WTC11 (cell line): ENCODE measurements around the gene MDFIC2. TPM values are rescaled to one million over a fixed set of nuclear protein-coding genes. Genes with fewer than 3 reads are reported as not detected.
"Not testable (repeated sequence)": the region's sequence is repeated elsewhere in the genome, so short reads cannot be mapped to it uniquely, and the experiment has no call there.

Experiments
- ATAC-seq: fragments of 200-7000 bp; cut with Tn5 transposase; 2 replicates; pipeline ENCODE4 v1.10.0; 2021; ENCODE audit warnings: mild to moderate bottlenecking, moderate library complexity
- CTCF ChIA-PET: fragments of 300-600 bp; sonication (Branson Sonifier 250); formaldehyde crosslinking; loops from one replicate; lab custom pipeline; 2021; ENCODE audit warnings: antibody characterized with exemption; lab: Charles Lee
- POLR2A ChIA-PET: fragments of 350-600 bp; sonication (Branson Sonifier 250); formaldehyde crosslinking; loops from one replicate; lab custom pipeline; 2021; ENCODE audit warnings: antibody characterized with exemption; lab: Charles Lee
- DNase-seq: peaks from one replicate; pipeline ENCODE4 v3.0.0; 2021; ENCODE audit warnings: low spot score
- H3K27ac Mint-ChIP-seq: 2 replicates; pipeline ENCODE4 v1.8.0; 2021; ENCODE audit warnings: mixed read lengths
- H3K27me3 Mint-ChIP-seq: 2 replicates; pipeline ENCODE4 v1.8.0; 2021; ENCODE audit warnings: low read depth, mild to moderate bottlenecking, moderate library complexity, mixed read lengths
- H3K36me3 Mint-ChIP-seq: 2 replicates; pipeline ENCODE4 v1.8.0; 2021; ENCODE audit warnings: mixed read lengths
- H3K4me1 Mint-ChIP-seq: 2 replicates; pipeline ENCODE4 v1.8.0; 2022; ENCODE audit warnings: mixed read lengths
- H3K4me3 Mint-ChIP-seq: 2 replicates; pipeline ENCODE4 v1.8.0; 2021; ENCODE audit warnings: mild to moderate bottlenecking, moderate library complexity, mixed read lengths
- H3K9me3 Mint-ChIP-seq: 2 replicates; pipeline ENCODE4 v1.8.0; 2021; ENCODE audit warnings: mixed read lengths
- ATF1 ChIP-seq: sonication (generic); formaldehyde crosslinking; IDR thresholded peaks from 2 replicates; pipeline ENCODE4 v1.8.1; 2023; ENCODE audit warnings: mild to moderate bottlenecking, moderate library complexity, missing genetic modification reagents
- CREM ChIP-seq: sonication (generic); formaldehyde crosslinking; IDR thresholded peaks from 2 replicates; pipeline ENCODE4 v1.8.1; 2022; ENCODE audit warnings: mild to moderate bottlenecking, missing genetic modification reagents, moderate library complexity
- ESRRA ChIP-seq: sonication (generic); formaldehyde crosslinking; IDR thresholded peaks from 2 replicates; pipeline ENCODE4 v1.8.1; 2022; ENCODE audit warnings: mild to moderate bottlenecking, missing genetic modification reagents, borderline replicate concordance
- GRHL2 ChIP-seq: fragments of 250-450 bp; sonication (Bioruptor Pico); IDR thresholded peaks from 2 replicates; pipeline ENCODE4 v1.8.0; 2022; ENCODE audit warnings: mild to moderate bottlenecking, moderate library complexity; ENCODE audit not compliant: insufficient replicate concordance, severe bottlenecking
- RORB ChIP-seq: fragments of 250-450 bp; sonication (Bioruptor Pico); IDR thresholded peaks from 2 replicates; pipeline ENCODE4 v1.9.0; 2021; ENCODE audit warnings: mild to moderate bottlenecking
- ZNF138 ChIP-seq: sonication (generic); formaldehyde crosslinking; conservative IDR thresholded peaks from 2 replicates; pipeline ENCODE4 v1.8.1; 2022; ENCODE audit warnings: mild to moderate bottlenecking, moderate library complexity, missing genetic modification reagents
- ZNF423 ChIP-seq: fragments of 250-450 bp; sonication (Bioruptor Pico); IDR thresholded peaks from 2 replicates; pipeline ENCODE4 v2.1.2; 2022; ENCODE audit warnings: mild to moderate bottlenecking, moderate library complexity
- total RNA-seq: library from RNA; stranded (reverse); gene quantifications from 3 replicates; pipeline ENCODE4 v1.2.3, GENCODE V29; 2021
- TF ChIP-seq, protein P1 (sequence below): fragments of 250-450 bp; sonication (Bioruptor Pico); IDR thresholded peaks from 2 replicates; pipeline ENCODE4 v1.9.0; 2021; ENCODE audit warnings: mild to moderate bottlenecking, borderline replicate concordance
- TF ChIP-seq, protein P2 (sequence below): fragments of 250-450 bp; sonication (Bioruptor Pico); IDR thresholded peaks from 2 replicates; pipeline ENCODE4 v2.1.2; 2022; ENCODE audit warnings: mild to moderate bottlenecking, moderate library complexity
- TF ChIP-seq, protein P3 (sequence below): sonication (generic); formaldehyde crosslinking; IDR thresholded peaks from 2 replicates; pipeline ENCODE4 v1.8.1; 2022; ENCODE audit warnings: mild to moderate bottlenecking, moderate library complexity, missing genetic modification reagents
- TF ChIP-seq, protein P4 (sequence below): sonication (generic); formaldehyde crosslinking; IDR thresholded peaks from 2 replicates; pipeline ENCODE4 v1.8.1; 2023; ENCODE audit warnings: mild to moderate bottlenecking, missing genetic modification reagents
- TF ChIP-seq, protein P5 (sequence below): sonication (generic); formaldehyde crosslinking; IDR thresholded peaks from 2 replicates; pipeline ENCODE4 v1.8.1; 2023; ENCODE audit warnings: mild to moderate bottlenecking, missing genetic modification reagents, moderate library complexity
- TF ChIP-seq, protein P6 (sequence below): sonication (generic); formaldehyde crosslinking; IDR thresholded peaks from 2 replicates; pipeline ENCODE4 v1.8.0; 2023; ENCODE audit warnings: mild to moderate bottlenecking, missing genetic modification reagents

MDFIC2 gene
- total RNA-seq, 1 experiment from 2014 or later: not detected

DNA sequence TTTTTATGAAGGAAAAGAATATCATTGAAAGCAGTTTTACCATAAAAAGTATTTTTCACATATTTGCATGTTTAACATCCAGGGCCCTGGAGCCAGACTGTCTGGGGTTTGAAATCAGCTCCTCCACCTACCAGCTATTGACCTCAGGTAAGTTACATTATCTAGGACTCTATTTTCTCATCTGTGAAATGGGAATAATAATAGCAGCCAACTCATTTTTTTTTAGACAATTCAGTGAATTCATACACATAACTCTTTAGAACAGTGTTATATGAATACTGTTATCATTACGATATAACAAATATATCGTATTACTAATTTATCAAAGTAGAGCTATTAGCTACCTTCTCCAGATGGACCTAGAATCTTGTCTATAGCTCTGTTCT is 21.3 kb downstream of the MDFIC2 start (continued):
- TF ChIP-seq, protein P1, sequence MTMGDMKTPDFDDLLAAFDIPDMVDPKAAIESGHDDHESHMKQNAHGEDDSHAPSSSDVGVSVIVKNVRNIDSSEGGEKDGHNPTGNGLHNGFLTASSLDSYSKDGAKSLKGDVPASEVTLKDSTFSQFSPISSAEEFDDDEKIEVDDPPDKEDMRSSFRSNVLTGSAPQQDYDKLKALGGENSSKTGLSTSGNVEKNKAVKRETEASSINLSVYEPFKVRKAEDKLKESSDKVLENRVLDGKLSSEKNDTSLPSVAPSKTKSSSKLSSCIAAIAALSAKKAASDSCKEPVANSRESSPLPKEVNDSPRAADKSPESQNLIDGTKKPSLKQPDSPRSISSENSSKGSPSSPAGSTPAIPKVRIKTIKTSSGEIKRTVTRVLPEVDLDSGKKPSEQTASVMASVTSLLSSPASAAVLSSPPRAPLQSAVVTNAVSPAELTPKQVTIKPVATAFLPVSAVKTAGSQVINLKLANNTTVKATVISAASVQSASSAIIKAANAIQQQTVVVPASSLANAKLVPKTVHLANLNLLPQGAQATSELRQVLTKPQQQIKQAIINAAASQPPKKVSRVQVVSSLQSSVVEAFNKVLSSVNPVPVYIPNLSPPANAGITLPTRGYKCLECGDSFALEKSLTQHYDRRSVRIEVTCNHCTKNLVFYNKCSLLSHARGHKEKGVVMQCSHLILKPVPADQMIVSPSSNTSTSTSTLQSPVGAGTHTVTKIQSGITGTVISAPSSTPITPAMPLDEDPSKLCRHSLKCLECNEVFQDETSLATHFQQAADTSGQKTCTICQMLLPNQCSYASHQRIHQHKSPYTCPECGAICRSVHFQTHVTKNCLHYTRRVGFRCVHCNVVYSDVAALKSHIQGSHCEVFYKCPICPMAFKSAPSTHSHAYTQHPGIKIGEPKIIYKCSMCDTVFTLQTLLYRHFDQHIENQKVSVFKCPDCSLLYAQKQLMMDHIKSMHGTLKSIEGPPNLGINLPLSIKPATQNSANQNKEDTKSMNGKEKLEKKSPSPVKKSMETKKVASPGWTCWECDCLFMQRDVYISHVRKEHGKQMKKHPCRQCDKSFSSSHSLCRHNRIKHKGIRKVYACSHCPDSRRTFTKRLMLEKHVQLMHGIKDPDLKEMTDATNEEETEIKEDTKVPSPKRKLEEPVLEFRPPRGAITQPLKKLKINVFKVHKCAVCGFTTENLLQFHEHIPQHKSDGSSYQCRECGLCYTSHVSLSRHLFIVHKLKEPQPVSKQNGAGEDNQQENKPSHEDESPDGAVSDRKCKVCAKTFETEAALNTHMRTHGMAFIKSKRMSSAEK (CRISPR knock-in tag): no peak
- TF ChIP-seq ZNF138 (CRISPR knock-in tag) (no peak), ESRRA (CRISPR knock-in tag) (no peak), CREM (CRISPR knock-in tag) (no peak), GRHL2 (CRISPR knock-in tag) (no peak)

DNA sequence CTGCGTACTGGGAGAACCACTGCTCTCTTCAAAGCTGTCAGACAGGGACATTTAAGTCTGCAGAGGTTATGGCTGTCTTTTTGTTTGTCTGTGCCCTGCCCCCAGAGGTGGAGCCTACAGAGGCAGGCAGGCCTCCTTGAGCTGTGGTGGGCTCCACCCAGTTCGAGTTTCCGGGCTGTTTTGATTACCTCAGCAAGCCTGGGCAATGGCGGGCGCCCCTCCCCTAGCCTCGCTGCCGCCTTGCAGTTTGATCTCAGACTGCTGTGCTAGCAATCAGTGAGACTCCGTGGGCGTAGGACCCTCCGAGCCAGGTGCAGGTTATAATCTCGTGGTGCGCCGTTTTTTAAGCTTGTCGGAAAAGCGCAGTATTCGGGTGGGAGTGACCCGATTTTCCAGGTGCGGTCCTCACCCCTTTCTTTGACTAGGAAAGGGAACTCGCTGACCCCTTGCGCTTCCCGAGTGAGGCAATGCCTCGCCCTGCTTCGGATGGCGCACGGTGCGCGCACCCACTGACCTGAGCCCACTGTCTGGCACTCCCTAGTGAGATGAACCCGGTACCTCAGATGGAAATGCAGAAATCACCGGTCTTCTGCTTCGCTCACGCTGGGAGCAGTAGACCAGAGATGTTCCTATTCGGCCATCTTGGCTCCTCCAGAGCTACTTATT is 21.9 kb downstream of the MDFIC2 start:
- H3K4me1 Mint-ChIP-seq, H3K27ac Mint-ChIP-seq, ATAC-seq, CTCF ChIA-PET, POLR2A ChIA-PET, H3K36me3 Mint-ChIP-seq, H3K27me3 Mint-ChIP-seq, H3K4me3 Mint-ChIP-seq: not testable (repeated sequence)
- DNase-seq: peak; percentile 21
- H3K9me3 Mint-ChIP-seq: peaks cover 12% of the 10 kb centered on the region

DNA sequence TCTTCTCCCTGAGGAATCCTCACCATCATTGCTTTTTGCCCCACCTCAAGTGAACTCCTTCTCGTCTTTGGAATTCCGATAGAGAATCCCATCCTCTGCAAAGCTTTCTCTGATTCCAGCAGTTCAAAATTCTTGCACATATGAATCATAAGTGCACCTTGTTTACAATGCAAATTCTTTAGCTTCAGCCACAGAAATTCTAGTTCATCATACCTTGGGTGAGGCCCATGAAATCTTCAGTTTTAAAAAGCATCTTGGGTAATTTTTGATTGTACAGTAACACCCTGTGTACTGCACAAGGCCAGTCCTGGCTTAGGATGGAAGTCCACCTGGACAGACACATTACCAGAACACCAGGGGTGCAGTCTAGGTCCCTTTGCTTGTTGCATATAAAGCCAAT is 30.8 kb downstream of the MDFIC2 start:
- ChIA-PET CTCF (no interaction called here), POLR2A (no interaction called here)
- no peak for DNase-seq
- no peak overlapping the region for H3K27ac Mint-ChIP-seq
- no peak overlapping the region for H3K4me3 Mint-ChIP-seq
- peaks cover 15% of the 10 kb centered on the region for H3K4me1 Mint-ChIP-seq
- H3K27me3 Mint-ChIP-seq: no peaks in the 10 kb centered on the region; the same call in 1 of the 2 replicates
- TF ChIP-seq, protein P2, sequence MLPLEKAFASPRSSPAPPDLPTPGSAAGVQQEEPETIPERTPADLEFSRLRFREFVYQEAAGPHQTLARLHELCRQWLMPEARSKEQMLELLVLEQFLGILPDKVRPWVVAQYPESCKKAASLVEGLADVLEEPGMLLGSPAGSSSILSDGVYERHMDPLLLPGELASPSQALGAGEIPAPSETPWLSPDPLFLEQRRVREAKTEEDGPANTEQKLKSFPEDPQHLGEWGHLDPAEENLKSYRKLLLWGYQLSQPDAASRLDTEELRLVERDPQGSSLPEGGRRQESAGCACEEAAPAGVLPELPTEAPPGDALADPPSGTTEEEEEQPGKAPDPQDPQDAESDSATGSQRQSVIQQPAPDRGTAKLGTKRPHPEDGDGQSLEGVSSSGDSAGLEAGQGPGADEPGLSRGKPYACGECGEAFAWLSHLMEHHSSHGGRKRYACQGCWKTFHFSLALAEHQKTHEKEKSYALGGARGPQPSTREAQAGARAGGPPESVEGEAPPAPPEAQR (CRISPR knock-in tag): no peak
- TF ChIP-seq RORB (CRISPR knock-in tag) (no peak), ZNF423 (no peak), ATF1 (CRISPR knock-in tag) (no peak)
- TF ChIP-seq, protein P3, sequence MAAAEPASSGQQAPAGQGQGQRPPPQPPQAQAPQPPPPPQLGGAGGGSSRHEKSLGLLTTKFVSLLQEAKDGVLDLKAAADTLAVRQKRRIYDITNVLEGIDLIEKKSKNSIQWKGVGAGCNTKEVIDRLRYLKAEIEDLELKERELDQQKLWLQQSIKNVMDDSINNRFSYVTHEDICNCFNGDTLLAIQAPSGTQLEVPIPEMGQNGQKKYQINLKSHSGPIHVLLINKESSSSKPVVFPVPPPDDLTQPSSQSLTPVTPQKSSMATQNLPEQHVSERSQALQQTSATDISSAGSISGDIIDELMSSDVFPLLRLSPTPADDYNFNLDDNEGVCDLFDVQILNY (CRISPR knock-in tag): no peak
- TF ChIP-seq, protein P4, sequence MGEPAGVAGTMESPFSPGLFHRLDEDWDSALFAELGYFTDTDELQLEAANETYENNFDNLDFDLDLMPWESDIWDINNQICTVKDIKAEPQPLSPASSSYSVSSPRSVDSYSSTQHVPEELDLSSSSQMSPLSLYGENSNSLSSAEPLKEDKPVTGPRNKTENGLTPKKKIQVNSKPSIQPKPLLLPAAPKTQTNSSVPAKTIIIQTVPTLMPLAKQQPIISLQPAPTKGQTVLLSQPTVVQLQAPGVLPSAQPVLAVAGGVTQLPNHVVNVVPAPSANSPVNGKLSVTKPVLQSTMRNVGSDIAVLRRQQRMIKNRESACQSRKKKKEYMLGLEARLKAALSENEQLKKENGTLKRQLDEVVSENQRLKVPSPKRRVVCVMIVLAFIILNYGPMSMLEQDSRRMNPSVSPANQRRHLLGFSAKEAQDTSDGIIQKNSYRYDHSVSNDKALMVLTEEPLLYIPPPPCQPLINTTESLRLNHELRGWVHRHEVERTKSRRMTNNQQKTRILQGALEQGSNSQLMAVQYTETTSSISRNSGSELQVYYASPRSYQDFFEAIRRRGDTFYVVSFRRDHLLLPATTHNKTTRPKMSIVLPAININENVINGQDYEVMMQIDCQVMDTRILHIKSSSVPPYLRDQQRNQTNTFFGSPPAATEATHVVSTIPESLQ (CRISPR knock-in tag): no peak
- TF ChIP-seq, protein P5, sequence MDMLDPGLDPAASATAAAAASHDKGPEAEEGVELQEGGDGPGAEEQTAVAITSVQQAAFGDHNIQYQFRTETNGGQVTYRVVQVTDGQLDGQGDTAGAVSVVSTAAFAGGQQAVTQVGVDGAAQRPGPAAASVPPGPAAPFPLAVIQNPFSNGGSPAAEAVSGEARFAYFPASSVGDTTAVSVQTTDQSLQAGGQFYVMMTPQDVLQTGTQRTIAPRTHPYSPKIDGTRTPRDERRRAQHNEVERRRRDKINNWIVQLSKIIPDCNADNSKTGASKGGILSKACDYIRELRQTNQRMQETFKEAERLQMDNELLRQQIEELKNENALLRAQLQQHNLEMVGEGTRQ (CRISPR knock-in tag): no peak
- TF ChIP-seq, protein P6, sequence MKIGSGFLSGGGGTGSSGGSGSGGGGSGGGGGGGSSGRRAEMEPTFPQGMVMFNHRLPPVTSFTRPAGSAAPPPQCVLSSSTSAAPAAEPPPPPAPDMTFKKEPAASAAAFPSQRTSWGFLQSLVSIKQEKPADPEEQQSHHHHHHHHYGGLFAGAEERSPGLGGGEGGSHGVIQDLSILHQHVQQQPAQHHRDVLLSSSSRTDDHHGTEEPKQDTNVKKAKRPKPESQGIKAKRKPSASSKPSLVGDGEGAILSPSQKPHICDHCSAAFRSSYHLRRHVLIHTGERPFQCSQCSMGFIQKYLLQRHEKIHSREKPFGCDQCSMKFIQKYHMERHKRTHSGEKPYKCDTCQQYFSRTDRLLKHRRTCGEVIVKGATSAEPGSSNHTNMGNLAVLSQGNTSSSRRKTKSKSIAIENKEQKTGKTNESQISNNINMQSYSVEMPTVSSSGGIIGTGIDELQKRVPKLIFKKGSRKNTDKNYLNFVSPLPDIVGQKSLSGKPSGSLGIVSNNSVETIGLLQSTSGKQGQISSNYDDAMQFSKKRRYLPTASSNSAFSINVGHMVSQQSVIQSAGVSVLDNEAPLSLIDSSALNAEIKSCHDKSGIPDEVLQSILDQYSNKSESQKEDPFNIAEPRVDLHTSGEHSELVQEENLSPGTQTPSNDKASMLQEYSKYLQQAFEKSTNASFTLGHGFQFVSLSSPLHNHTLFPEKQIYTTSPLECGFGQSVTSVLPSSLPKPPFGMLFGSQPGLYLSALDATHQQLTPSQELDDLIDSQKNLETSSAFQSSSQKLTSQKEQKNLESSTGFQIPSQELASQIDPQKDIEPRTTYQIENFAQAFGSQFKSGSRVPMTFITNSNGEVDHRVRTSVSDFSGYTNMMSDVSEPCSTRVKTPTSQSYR: no peak
- H3K9me3 Mint-ChIP-seq: peaks cover 16% of the 10 kb centered on the region
- peaks cover 6% of the 10 kb centered on the region for H3K36me3 Mint-ChIP-seq
- no peak for ATAC-seq
